HG02943 (cell line): Measurements from ENCODE around the gene DRC7.

Source experiments
- ATAC-seq: cut with Tn5 transposase; IDR thresholded peaks from one replicate; pipeline ENCODE4 v1.9.1; 2021; ENCODE audit warnings: mild to moderate bottlenecking, low read depth, moderate library complexity; ENCODE audit not compliant: unreplicated experiment

DRC7 gene

GRCh38 chr16:57675741-57676551 is 18.7 kb upstream of the DRC7 start:
- no peak for ATAC-seq

GRCh38 chr16:57676553-57677085 is 18.0 kb upstream of the DRC7 start:
- no peak for ATAC-seq

GRCh38 chr16:57677622-57678369 is 16.8 kb upstream of the DRC7 start:
- no peak for ATAC-seq

- ATAC-seq, result no peak
Measured at GRCh38 chr16:57679016-57679415, 15.6 kb upstream of the DRC7 start.

GRCh38 chr16:57679767-57680482 is 14.7 kb upstream of the DRC7 start:
- no peak for ATAC-seq

GRCh38 chr16:57680842-57681375 is 13.7 kb upstream of the DRC7 start:
- no peak for ATAC-seq

GRCh38 chr16:57681950-57682728 is 12.5 kb upstream of the DRC7 start:
- no peak for ATAC-seq

- ATAC-seq, result no peak
Measured at GRCh38 chr16:57682809-57683635, 11.6 kb upstream of the DRC7 start.

GRCh38 chr16:57683636-57684545 is 10.7 kb upstream of the DRC7 start:
- no peak for ATAC-seq

- ATAC-seq, result no peak
Measured at GRCh38 chr16:57684626-57685358, 9.8 kb upstream of the DRC7 start.

GRCh38 chr16:57685633-57686032 is 9.0 kb upstream of the DRC7 start:
- ATAC-seq, result no peak

- ATAC-seq, result no peak
Measured at GRCh38 chr16:57686577-57686976, 8.0 kb upstream of the DRC7 start.

- ATAC-seq, result no peak
Measured at GRCh38 chr16:57687363-57687929, 7.2 kb upstream of the DRC7 start.

- ATAC-seq, result no peak
Measured at GRCh38 chr16:57688487-57688986, 6.1 kb upstream of the DRC7 start.

GRCh38 chr16:57688987-57689761 is 5.4 kb upstream of the DRC7 start:
- no peak for ATAC-seq
